ENCODE measurements around the gene TOR4A.
A peak's percentile ranks its signal among the peaks of the same experiment; 100 is the strongest.

TOR4A gene

GRCh38 chr9:137278721-137279711, 1.5 kb downstream of the TOR4A start:
- TF ChIP-seq ZFP30 (CRISPR knock-in tag; IDR thresholded peaks at IDR 0.05): no peak
- TF ChIP-seq POU6F1 (CRISPR knock-in tag; IDR thresholded peaks at IDR 0.05; ENCODE audit: borderline replicate concordance, low read depth): no peak
- no peak for ATAC-seq

- no peak for ATAC-seq
- no peak for TF ChIP-seq CREB5 (CRISPR knock-in tag; IDR thresholded peaks at IDR 0.05; ENCODE audit: low read depth)
- no peak for TF ChIP-seq OSR1 (CRISPR knock-in tag; IDR thresholded peaks at IDR 0.05)
- no peak for TF ChIP-seq ESRRG (CRISPR knock-in tag; IDR thresholded peaks at IDR 0.05)
- no peak for TF ChIP-seq ZFP3 (CRISPR knock-in tag; IDR thresholded peaks at IDR 0.05)
- TF ChIP-seq BACH2 (CRISPR knock-in tag; IDR thresholded peaks at IDR 0.05; ENCODE audit: borderline replicate concordance): no peak
- TF ChIP-seq ZC3H10 (CRISPR knock-in tag; IDR thresholded peaks at IDR 0.05): no peak
- TF ChIP-seq, protein P1, sequence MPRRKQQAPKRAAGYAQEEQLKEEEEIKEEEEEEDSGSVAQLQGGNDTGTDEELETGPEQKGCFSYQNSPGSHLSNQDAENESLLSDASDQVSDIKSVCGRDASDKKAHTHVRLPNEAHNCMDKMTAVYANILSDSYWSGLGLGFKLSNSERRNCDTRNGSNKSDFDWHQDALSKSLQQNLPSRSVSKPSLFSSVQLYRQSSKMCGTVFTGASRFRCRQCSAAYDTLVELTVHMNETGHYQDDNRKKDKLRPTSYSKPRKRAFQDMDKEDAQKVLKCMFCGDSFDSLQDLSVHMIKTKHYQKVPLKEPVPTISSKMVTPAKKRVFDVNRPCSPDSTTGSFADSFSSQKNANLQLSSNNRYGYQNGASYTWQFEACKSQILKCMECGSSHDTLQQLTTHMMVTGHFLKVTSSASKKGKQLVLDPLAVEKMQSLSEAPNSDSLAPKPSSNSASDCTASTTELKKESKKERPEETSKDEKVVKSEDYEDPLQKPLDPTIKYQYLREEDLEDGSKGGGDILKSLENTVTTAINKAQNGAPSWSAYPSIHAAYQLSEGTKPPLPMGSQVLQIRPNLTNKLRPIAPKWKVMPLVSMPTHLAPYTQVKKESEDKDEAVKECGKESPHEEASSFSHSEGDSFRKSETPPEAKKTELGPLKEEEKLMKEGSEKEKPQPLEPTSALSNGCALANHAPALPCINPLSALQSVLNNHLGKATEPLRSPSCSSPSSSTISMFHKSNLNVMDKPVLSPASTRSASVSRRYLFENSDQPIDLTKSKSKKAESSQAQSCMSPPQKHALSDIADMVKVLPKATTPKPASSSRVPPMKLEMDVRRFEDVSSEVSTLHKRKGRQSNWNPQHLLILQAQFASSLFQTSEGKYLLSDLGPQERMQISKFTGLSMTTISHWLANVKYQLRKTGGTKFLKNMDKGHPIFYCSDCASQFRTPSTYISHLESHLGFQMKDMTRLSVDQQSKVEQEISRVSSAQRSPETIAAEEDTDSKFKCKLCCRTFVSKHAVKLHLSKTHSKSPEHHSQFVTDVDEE (CRISPR knock-in tag; IDR thresholded peaks at IDR 0.05): no peak
- no peak for TF ChIP-seq PATZ1 (CRISPR knock-in tag; IDR thresholded peaks at IDR 0.05; ENCODE audit: borderline replicate concordance)
- TF ChIP-seq ZNF8 (CRISPR knock-in tag; IDR thresholded peaks at IDR 0.05): no peak
- no peak for TF ChIP-seq ISL1 (CRISPR knock-in tag; IDR thresholded peaks at IDR 0.05)
- no peak for TF ChIP-seq CSDC2 (CRISPR knock-in tag; IDR thresholded peaks at IDR 0.05)
Observed at GRCh38 chr9:137279741-137280473, 2.4 kb downstream of the TOR4A start.

GRCh38 chr9:137280474-137281344, 3.2 kb downstream of the TOR4A start:
- TF ChIP-seq PPARA (CRISPR knock-in tag; IDR thresholded peaks at IDR 0.05; ENCODE audit: borderline replicate concordance): no peak
- ATAC-seq: peak; percentile 77

GRCh38 chr9:137281345-137282116, 4.0 kb downstream of the TOR4A start:
- no peak for TF ChIP-seq POU6F1 (CRISPR knock-in tag; IDR thresholded peaks at IDR 0.05; ENCODE audit: borderline replicate concordance, low read depth)
- no peak for TF ChIP-seq ARNTL (CRISPR knock-in tag; IDR thresholded peaks at IDR 0.05; ENCODE audit: borderline replicate concordance, low read depth)
- no peak for TF ChIP-seq ZFP30 (CRISPR knock-in tag; IDR thresholded peaks at IDR 0.05)
- TF ChIP-seq TCF4 (CRISPR knock-in tag; IDR thresholded peaks at IDR 0.05; ENCODE audit: borderline replicate concordance): no peak
- ATAC-seq: peak; percentile 7
